HG03175 (cell line): ENCODE results near the gene ZNF48.

Experiments
- ATAC-seq: cut with Tn5 transposase; IDR thresholded peaks from one replicate; pipeline ENCODE4 v1.9.1; 2021; ENCODE audit warnings: mild to moderate bottlenecking, moderate library complexity; ENCODE audit not compliant: unreplicated experiment

The ZNF48 gene

DNA sequence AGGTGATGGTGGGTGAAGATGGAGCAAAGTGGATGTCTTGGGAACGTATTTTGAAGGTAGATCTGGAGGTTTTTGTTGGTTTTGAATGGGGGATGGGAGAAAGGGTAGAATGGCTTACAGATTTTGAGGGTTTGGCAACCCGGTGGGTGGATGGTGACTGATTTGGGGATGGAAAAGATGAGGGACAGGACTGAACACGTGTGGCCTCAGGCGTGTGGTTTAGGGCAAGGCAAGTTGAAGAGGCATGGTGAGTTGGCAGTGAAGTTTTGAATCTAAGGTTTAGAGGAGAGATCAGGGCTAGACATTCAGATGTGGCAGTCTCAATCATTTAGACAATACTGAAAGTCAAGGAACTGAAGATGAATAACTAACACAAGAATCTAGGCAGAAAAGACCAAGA, 39.6 kb downstream of the ZNF48 start:
- ATAC-seq = no peak

DNA sequence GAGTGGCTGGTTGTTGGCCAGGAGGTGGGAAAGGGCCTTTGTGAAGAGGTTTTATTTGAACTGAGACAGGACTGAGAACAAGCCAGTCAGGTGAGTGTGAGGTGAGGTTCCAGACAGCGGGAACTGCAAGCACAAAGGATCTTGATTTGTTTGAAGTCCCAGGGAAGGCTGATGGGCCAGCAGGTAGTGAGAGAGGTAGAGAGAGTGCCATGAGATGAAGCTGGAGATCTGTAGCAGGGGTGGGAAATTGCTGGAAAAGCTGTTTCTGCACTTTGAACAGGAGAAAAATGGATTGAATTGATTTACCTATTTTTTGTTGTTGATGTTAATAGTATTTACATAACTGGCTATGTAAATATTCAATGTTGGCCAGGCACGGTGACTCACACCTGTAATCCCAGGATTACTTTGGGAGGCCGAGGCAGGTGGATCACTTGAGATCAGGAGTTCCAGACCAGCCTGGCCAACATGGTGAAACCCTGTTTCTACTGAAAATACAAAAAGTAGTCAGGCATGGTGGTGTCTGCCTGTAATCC, 42.4 kb downstream of the ZNF48 start:
- no peak for ATAC-seq

DNA sequence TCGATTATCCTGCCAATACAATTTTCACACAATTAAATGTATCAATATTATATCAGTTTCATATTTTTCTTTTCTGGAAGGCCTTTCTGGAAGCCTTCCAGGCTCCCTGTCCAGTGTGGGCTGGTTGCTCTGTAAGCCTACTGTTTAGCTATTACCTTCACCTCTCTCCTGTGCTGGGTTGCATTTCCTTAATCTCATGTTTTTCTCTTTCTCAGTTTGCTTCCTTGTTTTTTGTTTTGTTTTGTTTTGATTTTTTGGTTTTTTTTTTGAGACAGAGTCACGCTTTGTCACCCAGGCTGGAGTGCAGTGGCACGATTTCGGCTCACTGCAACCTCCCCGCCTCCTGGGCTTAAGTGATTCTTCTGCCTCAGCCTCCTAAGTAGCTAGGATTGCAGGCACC, 43.6 kb downstream of the ZNF48 start:
- ATAC-seq = no peak

DNA sequence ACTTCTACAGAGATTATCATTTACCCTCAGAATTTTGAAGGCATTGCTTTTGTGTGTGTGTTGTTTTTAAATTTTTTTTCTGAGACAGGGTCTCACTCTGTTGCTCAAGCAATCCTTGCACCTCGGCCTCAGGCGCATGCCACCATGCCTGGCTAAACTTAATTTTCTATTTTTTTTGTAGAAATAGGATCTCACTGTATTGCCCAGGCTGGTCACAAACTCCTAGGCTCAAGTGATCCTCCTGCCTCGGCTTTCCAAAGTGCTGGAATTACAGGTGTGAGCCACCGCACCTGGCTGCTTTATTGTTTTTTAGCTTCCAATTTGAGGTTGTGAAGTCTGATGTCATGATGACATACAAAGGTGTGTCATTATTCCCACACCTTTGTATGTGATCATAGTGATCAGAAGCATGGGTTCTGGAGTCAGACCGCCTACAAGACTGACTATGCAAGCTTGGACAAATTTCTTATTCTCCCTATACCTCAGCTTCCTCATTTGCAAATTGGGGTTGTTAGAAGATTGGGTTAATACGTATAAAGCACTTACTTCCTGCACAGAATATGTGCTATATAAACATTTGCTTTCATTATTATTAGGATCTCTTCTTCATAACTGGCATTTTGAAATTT, 44.6 kb downstream of the ZNF48 start:
- ATAC-seq = no peak

DNA sequence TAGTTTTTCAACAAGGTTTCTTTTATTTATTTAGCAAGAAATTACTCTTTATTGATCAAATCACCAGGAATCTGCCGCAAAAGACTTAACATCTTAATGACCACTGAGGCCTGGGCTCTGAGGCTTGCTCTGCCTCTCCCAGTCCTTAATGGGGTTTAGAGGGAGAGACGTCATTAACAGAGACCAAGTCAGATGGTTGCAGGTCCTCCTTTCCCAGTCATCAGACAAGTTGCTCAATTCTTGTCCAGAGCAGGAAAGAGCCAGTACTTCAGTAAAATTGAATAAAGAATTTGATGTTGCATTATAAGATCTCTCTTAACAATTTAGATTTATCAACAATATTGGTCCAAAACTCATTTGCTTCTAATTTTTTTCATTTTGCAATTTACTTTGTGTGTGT, 48.4 kb downstream of the ZNF48 start:
- no peak for ATAC-seq

- ATAC-seq = no peak
These were observed 49.3 kb downstream of the ZNF48 start for GRCh38 chr16:30444231-30445148.

- ATAC-seq = no peak
These were observed 49.9 kb downstream of the ZNF48 start for GRCh38 chr16:30445149-30445407.

GRCh38 chr16:30445408-30446202, 50.4 kb downstream of the ZNF48 start, which contains the start of gene SEPHS2:
Gene SEPHS2, minus strand, starts transcription at chr16:30445874. Its CDS starts 147 bp downstream, at chr16:30445727.
- peak; percentile 90 for ATAC-seq

DNA sequence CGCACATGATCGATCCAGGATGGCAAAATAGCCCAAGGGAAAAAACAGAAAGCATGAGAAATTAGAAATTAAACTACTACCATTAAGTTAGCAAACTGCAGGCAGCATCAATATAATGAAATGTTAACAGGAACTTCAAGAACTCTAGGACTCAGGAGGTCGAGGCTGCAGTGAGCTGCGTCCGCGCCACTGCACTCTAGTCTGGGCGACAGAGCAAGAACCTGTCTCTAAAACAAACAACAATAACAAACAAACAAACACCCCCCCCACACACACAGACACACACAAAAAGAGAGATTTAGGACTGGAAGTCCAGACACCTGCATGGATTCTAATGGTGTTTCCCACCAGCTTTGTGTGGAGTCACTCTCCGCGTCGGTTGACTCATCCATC, 51.0 kb downstream of the ZNF48 start:
- no peak for ATAC-seq

DNA sequence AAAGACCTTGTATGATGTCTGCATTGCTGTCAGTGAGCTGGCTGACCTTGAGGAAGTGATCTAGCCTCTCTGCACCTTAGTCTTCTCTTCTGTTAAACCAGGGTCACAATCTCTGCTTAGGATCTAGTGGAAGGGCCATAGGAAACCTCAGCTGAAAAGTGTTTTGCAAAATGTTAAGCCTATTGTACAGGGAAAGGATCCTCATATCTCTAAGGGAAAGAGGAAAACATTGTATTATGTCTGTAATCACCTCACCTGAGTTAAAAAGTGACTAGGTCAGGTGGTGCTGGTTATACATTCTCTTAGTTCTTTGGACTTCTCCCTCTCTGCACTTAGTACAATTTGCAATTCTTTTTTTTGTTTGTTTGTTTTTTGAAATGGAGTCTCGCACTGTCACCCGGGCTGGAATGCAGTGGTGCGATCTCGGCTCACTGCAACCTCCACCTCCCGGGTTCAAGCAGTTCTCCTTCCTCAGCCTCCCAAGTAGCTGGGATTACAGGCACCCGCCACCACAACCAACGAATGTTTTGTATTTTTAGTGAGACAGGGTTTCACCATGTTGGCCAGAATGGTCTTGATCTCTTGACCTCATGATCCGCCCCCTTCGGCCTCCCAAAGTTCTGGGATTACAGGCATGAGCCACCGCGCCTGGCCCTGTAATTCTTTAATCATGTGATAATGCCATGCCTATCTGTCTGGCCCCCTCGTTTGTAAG, 52.4 kb downstream of the ZNF48 start:
- no peak for ATAC-seq

DNA sequence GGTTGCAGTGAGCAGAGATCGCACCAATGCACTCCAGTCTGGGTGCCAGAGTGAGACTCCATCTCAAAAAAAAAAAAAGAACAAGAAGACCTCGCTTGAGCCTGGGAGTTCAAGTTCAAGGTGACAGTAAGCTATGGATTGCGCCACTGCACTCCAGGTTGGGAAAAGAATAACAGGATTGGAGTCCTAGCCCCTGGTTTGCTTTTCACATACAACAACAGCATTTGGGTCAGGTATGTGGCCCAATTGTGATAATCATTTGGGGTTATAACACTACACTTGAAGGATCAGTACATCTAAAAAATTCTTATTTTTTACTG, 53.9 kb downstream of the ZNF48 start:
- ATAC-seq = no peak
